HG02943 (cell line): ENCODE data around the gene ANO6.

Experiments used
- ATAC-seq: cut with Tn5 transposase; IDR thresholded peaks from one replicate; pipeline ENCODE4 v1.9.1; 2021; ENCODE audit warnings: mild to moderate bottlenecking, low read depth, moderate library complexity; ENCODE audit not compliant: unreplicated experiment

The ANO6 gene

GRCh38 chr12:45212064-45212463 lies 3.8 kb upstream of the ANO6 start:
- ATAC-seq, result no peak

GRCh38 chr12:45213107-45213506 lies 2.8 kb upstream of the ANO6 start:
- no peak for ATAC-seq

DNA sequence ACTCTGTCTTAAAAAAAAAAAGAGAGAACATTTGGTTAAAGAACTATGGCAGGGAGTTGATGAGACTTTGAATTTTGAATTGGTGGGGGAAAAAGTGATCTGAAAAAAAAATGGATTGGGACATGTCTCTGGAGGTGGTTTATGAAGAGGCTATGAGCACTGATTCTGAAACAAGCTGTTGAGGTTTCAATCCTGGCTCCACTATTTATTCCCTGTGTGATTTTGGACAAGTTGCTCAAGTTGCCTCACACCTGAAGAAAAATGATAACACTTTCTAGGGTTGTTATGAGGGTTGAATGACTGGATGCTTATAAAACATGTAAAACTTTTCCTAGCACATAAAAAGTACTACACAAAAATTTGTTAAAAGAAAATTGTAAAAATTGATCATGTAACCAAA lies 1.8 kb upstream of the ANO6 start:
- ATAC-seq, result no peak

DNA sequence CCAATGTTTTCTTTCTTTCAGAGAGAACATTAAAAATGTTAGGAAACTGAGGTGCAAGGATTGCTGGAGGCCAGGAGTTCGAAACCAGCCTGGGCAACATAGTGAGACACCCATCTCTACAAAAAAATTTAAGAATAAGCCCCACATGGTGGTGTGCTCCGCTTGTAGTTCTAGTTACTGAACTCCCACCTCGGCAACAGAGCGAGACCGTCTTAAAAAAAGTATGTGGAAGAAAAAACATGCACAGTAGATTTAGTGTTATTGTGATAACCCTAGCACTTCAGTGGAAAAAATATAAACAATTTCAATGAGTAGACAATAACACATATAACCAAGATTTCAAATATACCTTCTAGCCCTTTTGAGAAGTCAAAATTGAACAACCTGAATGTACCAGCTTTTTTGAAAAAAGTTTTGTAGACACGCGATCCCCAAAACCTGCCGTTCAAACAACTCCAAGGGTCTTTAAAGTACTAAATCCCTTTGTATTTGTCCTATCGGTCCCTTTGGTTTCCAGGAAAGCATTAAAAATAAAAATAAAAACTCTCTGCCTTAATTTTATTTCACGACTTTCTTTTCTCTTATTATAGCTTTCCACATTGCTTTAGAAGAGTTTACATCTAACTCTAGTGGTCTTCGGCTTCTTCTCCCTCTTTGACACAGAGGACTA lies 1.0 kb upstream of the ANO6 start:
- ATAC-seq, result no peak

- peak; percentile 42 for ATAC-seq
Measured at GRCh38 chr12:45216230-45216982, 511 bp downstream of the ANO6 start.

DNA sequence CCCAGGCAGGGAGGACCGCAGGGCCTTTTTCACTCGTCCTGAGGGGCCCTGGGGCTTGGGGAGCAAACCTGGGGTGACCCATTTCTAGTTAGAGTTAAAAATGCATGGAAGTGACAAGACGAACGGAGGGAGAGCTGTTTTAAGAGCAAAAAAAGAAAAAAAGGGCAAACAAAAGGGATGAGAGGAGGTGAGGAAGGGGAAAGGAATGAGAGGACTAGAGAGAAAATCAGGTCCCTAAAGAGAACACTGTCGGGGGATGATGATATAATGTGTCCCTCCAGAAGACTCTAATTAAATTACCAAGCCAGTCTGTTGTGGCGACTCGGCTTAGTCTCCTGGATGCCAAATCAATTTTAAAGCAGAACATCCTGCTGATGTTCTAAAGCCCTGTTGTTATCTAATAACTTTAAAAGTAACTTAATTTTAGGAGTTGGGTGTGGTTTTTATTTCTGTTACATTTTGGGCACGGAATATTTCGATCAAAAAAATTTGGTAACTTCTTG lies 1.1 kb downstream of the ANO6 start:
- ATAC-seq, result no peak

DNA sequence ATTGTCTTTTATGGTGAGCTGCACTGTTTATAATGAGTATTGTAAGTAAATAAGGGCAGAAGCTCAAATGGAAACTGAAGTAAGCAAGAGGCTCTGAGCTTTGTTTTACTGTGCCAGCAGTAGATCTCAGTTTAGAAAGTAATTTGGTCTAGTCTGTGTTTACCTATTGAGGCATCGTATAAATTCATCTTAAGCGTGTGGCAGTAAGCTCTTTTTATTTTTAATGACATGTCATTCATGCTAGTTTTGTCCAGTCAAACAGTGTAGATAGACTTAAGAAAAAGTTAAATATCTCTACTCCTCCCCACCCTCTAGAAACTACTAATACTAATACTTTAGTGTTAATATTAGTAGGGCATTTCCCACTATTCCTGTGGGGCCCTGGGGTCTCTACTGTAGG lies 2.0 kb downstream of the ANO6 start:
- no peak for ATAC-seq

DNA sequence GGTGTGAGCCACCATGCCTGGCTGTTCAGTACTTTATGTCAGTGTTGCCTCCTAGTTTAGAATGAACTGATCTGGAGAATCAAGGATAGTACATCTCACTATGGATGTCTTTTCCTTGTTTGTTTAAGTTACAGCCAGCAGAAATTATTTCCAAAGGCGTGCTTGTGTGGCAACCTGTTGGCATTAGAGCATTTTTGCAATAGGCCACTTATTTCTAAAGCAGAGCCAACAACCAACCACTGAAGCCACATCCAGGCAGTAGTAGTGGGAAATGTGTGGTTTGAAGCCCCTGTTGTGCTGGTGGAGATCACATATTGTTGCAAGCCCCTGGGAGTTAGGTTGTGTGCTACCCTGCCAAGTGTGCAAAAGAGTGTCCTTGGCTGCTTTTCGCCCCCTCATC lies 3.7 kb downstream of the ANO6 start:
- no peak for ATAC-seq

DNA sequence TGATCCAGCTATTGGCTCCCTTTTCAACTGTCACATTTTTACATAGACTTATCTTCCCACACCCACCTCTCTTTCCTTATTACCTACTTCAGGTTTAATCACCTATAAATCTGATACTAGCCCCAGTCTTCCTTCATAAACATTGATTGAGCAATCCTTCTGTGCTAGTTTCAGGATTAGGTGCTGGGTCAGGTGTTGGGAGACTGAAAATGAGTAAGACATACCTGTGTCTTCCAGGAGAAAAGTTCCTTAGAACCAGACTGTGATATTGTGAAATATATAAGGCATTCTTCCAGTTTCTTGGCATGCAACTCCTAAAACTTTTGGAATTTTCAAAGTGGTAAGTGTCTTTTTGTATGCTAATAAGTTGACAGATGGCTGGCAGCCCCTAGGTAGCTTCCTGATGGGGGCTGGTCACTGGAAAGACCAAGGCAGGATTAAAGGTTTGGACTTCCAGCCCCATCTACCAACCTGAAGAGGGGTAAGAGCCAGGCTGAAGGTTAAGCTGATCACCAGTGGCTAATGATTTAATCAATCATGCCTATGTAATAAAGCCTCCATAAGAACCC lies 4.6 kb downstream of the ANO6 start:
- no peak for ATAC-seq

DNA sequence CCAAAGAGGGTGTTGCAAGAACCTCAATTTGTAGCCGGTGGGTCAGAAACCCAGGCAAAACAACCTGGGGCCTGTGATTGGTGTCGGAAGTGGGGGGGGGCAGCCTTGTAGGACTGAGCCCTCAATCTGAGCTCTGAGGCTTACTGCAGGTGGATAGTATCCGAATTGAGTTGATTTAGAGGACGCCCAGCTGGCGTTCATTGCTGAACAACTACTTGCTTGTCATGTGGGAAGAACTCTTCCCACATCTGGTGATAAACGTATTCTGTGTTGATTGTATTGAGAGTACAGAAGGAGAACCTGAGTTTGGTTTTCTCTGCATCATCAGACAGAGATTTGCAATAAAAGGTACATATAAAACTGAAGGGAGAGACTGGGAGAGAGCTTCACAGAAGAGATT lies 5.1 kb downstream of the ANO6 start:
- no peak for ATAC-seq

DNA sequence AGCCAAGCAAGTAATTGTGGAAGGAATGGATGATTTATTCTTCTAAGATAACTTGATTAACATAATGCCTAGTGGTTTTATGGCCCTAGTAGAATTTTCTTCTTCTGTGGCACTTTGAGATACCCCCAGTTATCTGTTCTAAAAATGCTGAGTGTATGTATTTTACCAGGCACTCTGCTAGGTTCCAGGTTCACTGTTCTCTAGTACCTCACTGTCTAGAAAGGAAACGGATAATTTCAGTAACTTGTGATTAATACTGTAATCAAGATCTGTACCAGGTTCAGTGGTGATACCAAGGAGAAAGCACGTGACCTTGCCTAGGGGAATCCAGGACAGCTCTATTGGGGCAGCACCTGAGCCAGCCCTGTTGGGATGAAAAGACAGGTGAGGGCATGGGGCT lies 8.0 kb downstream of the ANO6 start:
- no peak for ATAC-seq

- no peak for ATAC-seq
Measured at GRCh38 chr12:45224311-45224710, 8.4 kb downstream of the ANO6 start.

- ATAC-seq, result no peak
Measured at GRCh38 chr12:45226021-45226420, 10.1 kb downstream of the ANO6 start.

DNA sequence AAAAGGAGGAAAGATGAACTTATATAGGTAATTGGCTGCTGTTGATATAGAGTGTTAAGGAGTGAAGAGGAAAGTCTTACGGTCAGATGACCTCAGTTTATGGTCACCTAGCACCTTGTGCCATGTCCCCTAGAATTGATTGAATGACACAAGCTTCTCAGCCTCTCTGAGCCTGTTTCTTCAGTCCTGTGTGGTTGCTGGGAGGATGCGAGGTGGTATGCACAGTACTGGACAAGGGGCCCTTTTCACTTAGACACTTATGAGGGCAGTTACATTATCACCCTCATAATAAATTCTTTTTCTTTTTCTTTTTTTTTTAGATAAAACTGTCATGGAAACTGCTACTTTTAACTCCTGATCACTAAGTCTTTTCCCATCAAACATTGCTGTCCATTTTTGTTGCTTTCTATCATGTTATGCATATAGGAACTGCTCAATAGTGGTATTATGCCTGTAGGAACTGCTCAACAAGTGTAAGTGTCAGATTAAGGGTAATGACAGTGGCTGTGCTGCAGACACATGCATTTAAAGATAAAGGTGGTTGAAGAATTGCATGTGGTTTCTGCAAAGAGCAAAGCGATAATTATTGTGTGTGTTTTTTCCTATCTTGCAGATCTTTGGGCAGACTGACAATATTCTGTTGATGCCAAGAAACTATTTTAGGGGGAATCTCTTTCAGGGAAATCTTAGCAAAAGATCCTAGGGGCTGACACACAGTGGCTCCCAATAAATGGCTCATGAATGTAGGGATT lies 11.6 kb downstream of the ANO6 start:
- ATAC-seq, result no peak

DNA sequence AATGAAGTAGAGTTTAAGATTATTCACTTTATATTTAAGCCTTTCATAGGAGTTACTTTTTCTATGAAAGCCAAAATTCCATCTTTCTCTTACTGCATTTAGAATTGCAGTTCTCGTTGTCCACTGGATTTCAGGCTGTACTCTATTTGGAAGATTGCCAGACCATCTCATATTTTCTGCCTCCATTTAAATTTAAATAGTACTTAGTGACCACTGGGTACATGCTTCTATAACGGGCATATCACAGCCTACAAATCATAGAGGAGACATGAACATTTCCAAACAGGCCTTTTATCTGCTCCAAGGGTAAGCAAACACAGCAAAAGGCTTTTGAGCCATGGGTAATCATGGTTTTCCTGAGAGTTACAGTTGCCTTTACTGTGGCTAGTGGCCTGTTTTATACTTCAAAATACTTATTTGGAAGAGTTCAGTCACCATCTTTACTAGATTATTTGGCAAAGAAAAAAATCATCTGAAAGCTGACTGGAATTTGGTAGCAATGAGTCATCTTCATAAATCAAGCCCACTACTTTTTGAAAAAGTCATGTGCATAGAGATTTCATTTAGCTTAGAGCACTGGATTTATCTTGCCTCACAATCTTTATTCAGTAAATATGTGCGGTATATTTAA lies 15.7 kb downstream of the ANO6 start:
- no peak for ATAC-seq

- no peak for ATAC-seq
Measured at GRCh38 chr12:45232146-45232755, 16.4 kb downstream of the ANO6 start.

GRCh38 chr12:45232756-45233372 lies 17.0 kb downstream of the ANO6 start:
- ATAC-seq, result no peak

DNA sequence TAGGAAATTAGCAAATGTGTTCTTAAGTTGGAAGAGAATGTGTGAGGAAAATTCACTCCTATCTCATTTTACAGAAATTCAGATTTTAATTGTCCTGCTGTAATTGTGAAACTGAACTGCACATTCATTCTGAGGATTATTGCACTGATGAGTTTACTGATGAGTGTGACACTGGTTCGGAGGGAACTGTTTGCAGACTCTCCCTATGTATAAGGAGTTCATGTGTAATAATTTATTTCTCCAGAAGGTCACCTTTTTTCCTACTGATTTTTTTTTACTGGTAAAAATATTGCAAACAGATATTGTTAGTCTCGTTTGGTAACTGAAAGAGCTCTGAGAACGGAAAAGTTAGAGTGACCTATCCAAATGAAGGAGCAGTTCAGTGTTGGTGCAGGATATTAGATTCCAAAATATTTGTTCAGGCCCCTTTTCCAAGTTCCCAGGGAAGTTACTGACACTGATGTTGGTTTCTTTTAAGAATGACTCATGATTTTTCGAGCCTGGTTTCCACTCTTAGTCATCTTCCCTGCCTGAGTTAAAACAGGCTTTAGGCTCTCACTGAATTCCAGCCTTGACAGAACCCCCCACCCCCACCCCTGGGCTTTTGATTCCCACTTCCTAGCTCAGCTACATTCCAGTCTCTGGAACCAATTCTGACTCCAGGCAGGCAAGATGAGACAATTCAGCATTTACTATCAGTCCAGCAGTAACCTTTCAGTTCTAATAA lies 18.4 kb downstream of the ANO6 start:
- ATAC-seq, result no peak
